Prostate gland (tissue), 2 donors: ENCODE measurements around the gene ABCB8.

Source experiments
- CTCF ChIP-seq, 4 experiments: fragments of 200-600 bp in 2 of 4; fragments of 450-650 bp in 2 of 4; sonication (generic) in 2 of 4; IDR thresholded peaks; 1 replicate in 3 of 4; 2 replicates in 1 of 4; pipeline ENCODE4 v1.5.1; 2016 to 2019; ENCODE audit warnings: antibody characterized with exemption in 4 of 4, mild to moderate bottlenecking in 2 of 4, moderate library complexity in 2 of 4
- POLR2A ChIP-seq: fragments of 450-650 bp; IDR thresholded peaks from one replicate; pipeline ENCODE4 v1.6.1; 2016; ENCODE audit warnings: antibody characterized with exemption, mild to moderate bottlenecking
- POLR2AphosphoS5 ChIP-seq: sonication (generic); formaldehyde crosslinking; IDR thresholded peaks from one replicate; pipeline ENCODE4 v1.6.1; 2017; ENCODE audit warnings: antibody characterized with exemption

DNA sequence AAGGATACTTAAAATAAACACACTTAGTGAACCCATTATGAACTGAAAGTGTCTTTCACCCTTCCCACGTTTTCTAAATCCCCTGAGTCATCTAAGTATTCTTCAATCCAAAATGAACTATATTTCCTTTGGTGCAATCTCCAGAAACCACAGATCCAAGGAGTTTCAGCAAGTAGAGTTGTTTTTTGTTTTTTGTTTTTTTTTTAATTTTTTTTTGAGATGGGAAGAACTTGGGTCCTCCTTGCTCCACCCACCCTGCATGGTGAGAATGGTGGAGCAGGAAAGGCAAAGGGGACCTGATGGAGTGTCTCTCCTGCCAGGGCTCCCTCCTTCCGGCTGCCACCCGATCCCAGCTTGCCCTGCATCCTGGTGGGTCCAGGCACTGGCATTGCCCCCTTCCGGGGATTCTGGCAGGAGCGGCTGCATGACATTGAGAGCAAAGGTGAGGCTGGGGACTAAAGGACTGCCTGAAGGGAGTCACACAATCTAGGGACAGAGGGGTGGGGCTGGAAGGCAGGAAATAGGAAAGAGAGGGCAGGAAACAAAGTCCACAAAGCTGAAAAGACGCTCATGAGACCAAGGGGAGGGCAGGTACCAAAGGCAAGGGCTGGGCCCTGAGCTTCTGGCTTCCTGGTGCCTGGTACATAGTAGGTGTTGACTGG, 16.1 kb upstream of the ABCB8 start:
- TF ChIP-seq CTCF (IDR thresholded peaks at IDR 0.05) (no peak), POLR2AphosphoS5 (no peak), POLR2A (no peak)
